Kidney (tissue), 14 donors: ENCODE measurements around the gene ABCG1. TPM values are rescaled to one million over a fixed set of nuclear protein-coding genes. Genes with fewer than 3 reads are reported as not detected.
A peak's percentile ranks its signal among the peaks of the same experiment; 100 is the strongest.

ENCODE experiments used
- DNase-seq, 5 donors: peaks; one replicate each; pipeline ENCODE4 v3.0.0-alpha.2; 2013 to 2020
- FAIRE-seq: peaks from 2 replicates; lab custom pipeline; 2012; peaks lifted over from hg19 to GRCh38; lab: Jason Lieb, UNC
- H3K27ac ChIP-seq, 2 donors: one replicate each; pipeline ENCODE4 v1.7.0; 2013; ENCODE audit warnings: low read depth in 2 of 2, low read length in 2 of 2, inconsistent platforms in 1 of 2
- H3K27me3 ChIP-seq: one replicate; pipeline ENCODE4 v1.7.1; 2013; ENCODE audit warnings: low read length, inconsistent platforms; ENCODE audit not compliant: control insufficient read depth, insufficient read depth
- H3K36me3 ChIP-seq, 3 donors: one replicate each; pipeline versions ENCODE4 v1.7.0 to v1.7.1; 2013; ENCODE audit warnings: low read length in 3 of 3, control low read depth in 1 of 3, inconsistent platforms in 1 of 3; ENCODE audit not compliant: insufficient read depth in 3 of 3, control insufficient read depth in 2 of 3
- H3K4me1 ChIP-seq, 3 donors: one replicate each; pipeline versions ENCODE4 v1.7.0 to v1.7.1; 2013; ENCODE audit warnings: low read length in 3 of 3, inconsistent platforms in 1 of 3, low read depth in 1 of 3; ENCODE audit not compliant: control insufficient read depth in 2 of 3, insufficient read depth in 2 of 3
- H3K4me3 ChIP-seq, 3 donors: one replicate each; pipeline versions ENCODE4 v1.7.0 to v1.8.1; 2013; ENCODE audit warnings: low read length in 3 of 3, control low read depth in 1 of 3, inconsistent platforms in 1 of 3
- H3K9ac ChIP-seq, 3 donors: one replicate each; pipeline versions ENCODE4 v1.7.0 to v1.7.1; 2013; ENCODE audit warnings: low read length in 3 of 3, control low read depth in 1 of 3, inconsistent platforms in 1 of 3
- H3K9me3 ChIP-seq, 3 donors: one replicate each; pipeline versions ENCODE4 v1.7.0 to v1.7.1; 2013; ENCODE audit warnings: low read length in 3 of 3, control low read depth in 1 of 3, inconsistent platforms in 1 of 3; ENCODE audit not compliant: control insufficient read depth in 2 of 3, insufficient read depth in 1 of 3
- CTCF ChIP-seq: IDR thresholded peaks from 3 replicates; pipeline ENCODE4 v1.5.1; 2012; ENCODE audit warnings: mild to moderate bottlenecking, moderate library complexity, borderline replicate concordance; ENCODE audit not compliant: insufficient read depth; ENCODE audit errors: extremely low read depth
- intact Hi-C: fragments of 100-400 bp; cut with DNase I; formaldehyde crosslinking; loops from one replicate; pipeline ENCODE4 v1.11.1; 2022
- polyA plus RNA-seq: library from polyadenylated mRNA; stranded (reverse); fragments of 350-450 nt; fragmentation: Illumina TruSeq; extraction: RNeasy Lipid Tissue Mini Kit (QIAGEN cat#74804); gene quantifications from one replicate; pipeline ENCODE4 v1.2.3, GENCODE V29; 2014; ENCODE audit warnings: low read depth, low replicate concordance; ENCODE audit not compliant: insufficient read depth
- total RNA-seq: library from RNA; stranded (reverse); fragmentation: NEBNext Ultra II Directional; extraction: Animal tissue kit (Norgen Biotek cat#: 25700); gene quantifications from one replicate; pipeline ENCODE4 v1.2.1, GENCODE V29; 2021
- donor health status: control.
- donor health status: control.
- donor health status: control.
- donor health status: control.
- donor health status: control.
- donor health status: DM: yes; HTN: yes; CAD: no.
- donor health status: Normal renal cell carcinoma (clear cell type).

The ABCG1 gene
- total and polyA plus RNA-seq, 2 donors from 2014 or later = 5.6 to 27.6 TPM

- Histone ChIP-seq H3K27me3 (no peaks in the 10 kb centered on the region), H3K27ac (no peak overlapping the region), H3K4me3 (no peak overlapping the region), H3K9ac (no peak overlapping the region), H3K9me3 (no peaks in the 10 kb centered on the region), H3K36me3 (no peaks in the 10 kb centered on the region), H3K4me1 (peaks cover 13 to 54% (median 34%) of the 10 kb centered on the region in 3 donors)
- TF ChIP-seq CTCF = no peak
- intact Hi-C loops = no loop called here
- DNase-seq (peak in 1 of 5 donors; percentile 46), FAIRE-seq (no peak)
These were observed 13.4 kb downstream of the ABCG1 start for GRCh38 chr21:42232176-42232825.

GRCh38 chr21:42233067-42233961, 14.4 kb downstream of the ABCG1 start:
- intact Hi-C loops = no loop called here
- H3K9me3 ChIP-seq = no peaks in the 10 kb centered on the region
- H3K36me3 ChIP-seq = no peaks in the 10 kb centered on the region
- FAIRE-seq (no peak), DNase-seq (peak; percentile 65 to 84 (median 74))
- no peak overlapping the region for H3K4me3 ChIP-seq
- no peak overlapping the region for H3K9ac ChIP-seq
- peaks cover 13 to 49% (median 32%) of the 10 kb centered on the region in 3 donors for H3K4me1 ChIP-seq
- H3K27ac ChIP-seq = peak overlapping the region; percentile 34 to 53
- no peaks in the 10 kb centered on the region for H3K27me3 ChIP-seq
- no peak for TF ChIP-seq CTCF

DNA sequence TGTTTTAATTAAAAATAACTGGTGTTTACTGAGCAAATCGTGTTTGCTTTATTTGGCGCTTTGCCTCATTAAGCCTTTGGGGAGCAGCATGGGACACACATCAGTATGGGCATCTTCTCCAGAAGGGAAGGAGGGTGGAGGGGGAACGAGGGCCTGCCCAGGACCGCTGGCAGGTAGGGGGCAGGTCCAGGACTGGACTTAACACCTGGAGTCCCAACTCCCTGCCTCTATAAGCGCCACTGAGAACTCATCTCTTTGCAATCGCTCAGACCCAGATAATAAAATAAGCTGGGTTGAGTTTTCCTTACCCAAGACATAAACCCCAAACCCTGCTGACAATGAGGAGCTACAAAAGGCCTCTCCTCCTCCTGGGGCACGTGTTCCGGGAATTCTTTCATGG, 15.1 kb downstream of the ABCG1 start:
- no peaks in the 10 kb centered on the region for H3K27me3 ChIP-seq
- no peak for FAIRE-seq
- H3K36me3 ChIP-seq = no peaks in the 10 kb centered on the region
- H3K9me3 ChIP-seq = no peaks in the 10 kb centered on the region
- intact Hi-C loops = no loop called here
- no peak for TF ChIP-seq CTCF
- peak overlapping the region; percentile 34 to 53 for H3K27ac ChIP-seq
- peak in 1 of 5 donors; percentile 53 for DNase-seq
- H3K9ac ChIP-seq = no peak overlapping the region
- H3K4me3 ChIP-seq = peak overlapping the region in 1 of 3 donors; percentile 42
- peaks cover 13 to 44% (median 30%) of the 10 kb centered on the region in 3 donors for H3K4me1 ChIP-seq
